HepG2 (cell line): ENCODE measurements around the gene CLDN9. TPM values are rescaled to one million over a fixed set of nuclear protein-coding genes. Genes with fewer than 3 reads are reported as not detected.

ENCODE experiments used
- AKAP8 ChIP-seq: sonication (generic); formaldehyde crosslinking; IDR thresholded peaks from 2 replicates; pipeline ENCODE4 v1.5.1; 2020; ENCODE audit warnings: mild to moderate bottlenecking, missing genetic modification reagents
- DMAP1 ChIP-seq: IDR thresholded peaks from 2 replicates; pipeline ENCODE4 v1.6.1; 2016
- DNMT3B ChIP-seq: conservative IDR thresholded peaks from 2 replicates; pipeline ENCODE4 v1.6.1; 2016; ENCODE audit warnings: missing biosample characterization, control low read depth
- GABPB1 ChIP-seq: IDR thresholded peaks from 2 replicates; pipeline ENCODE4 v1.6.1; 2016; ENCODE audit warnings: mild to moderate bottlenecking, missing genetic modification reagents, moderate library complexity, missing compliant biosample characterization
- HMGA1 ChIP-seq: sonication (generic); formaldehyde crosslinking; conservative IDR thresholded peaks from 2 replicates; pipeline ENCODE4 v1.4.0; 2020; ENCODE audit warnings: missing genetic modification reagents
- HNRNPK ChIP-seq: fragments of 200-400 bp; formaldehyde crosslinking; IDR thresholded peaks from 2 replicates; pipeline ENCODE4 v1.6.1; 2018; ENCODE audit warnings: low read length, low read depth, moderate library complexity, mild to moderate bottlenecking; ENCODE audit not compliant: poor library complexity, severe bottlenecking
- HNRNPUL1 ChIP-seq: fragments of 200-400 bp; formaldehyde crosslinking; IDR thresholded peaks from 2 replicates; pipeline ENCODE4 v1.6.1; 2017; ENCODE audit warnings: low read depth, mild to moderate bottlenecking, low read length, moderate library complexity
- PRPF4 ChIP-seq: fragments of 200-400 bp; formaldehyde crosslinking; IDR thresholded peaks from 2 replicates; pipeline ENCODE4 v1.6.1; 2016; ENCODE audit warnings: low read length, low read depth; ENCODE audit not compliant: poor library complexity, severe bottlenecking
- SMARCC2 ChIP-seq: fragments of 450-650 bp; IDR thresholded peaks from 2 replicates; pipeline ENCODE4 v1.6.1; 2017; ENCODE audit warnings: antibody characterized with exemption, mild to moderate bottlenecking
- SRSF1 ChIP-seq: fragments of 200-400 bp; formaldehyde crosslinking; optimal IDR thresholded peaks from 2 replicates; pipeline ENCODE3; 2017; ENCODE audit warnings: mild to moderate bottlenecking, low read depth, low read length, moderate library complexity
- ZNF782 ChIP-seq: sonication (generic); formaldehyde crosslinking; IDR thresholded peaks from 2 replicates; pipeline ENCODE4 v1.4.0; 2020; ENCODE audit warnings: missing genetic modification reagents, mild to moderate bottlenecking, borderline replicate concordance
- ZSCAN21 ChIP-seq: sonication (generic); formaldehyde crosslinking; IDR thresholded peaks from 2 replicates; pipeline ENCODE4 v1.8.0; 2022; ENCODE audit warnings: mild to moderate bottlenecking, missing genetic modification reagents, moderate library complexity, borderline replicate concordance
- polyA plus RNA-seq, 8 experiments: library from polyadenylated mRNA; depleted of rRNA in 3 of 8; stranded (reverse) in 7 of 8; unstranded in 1 of 8; fragments of >200 nt; fragmentation: Illumina TruSeq in 4 of 8; extraction: Trizol in 4 of 8; gene quantifications; 2 replicates each; pipeline versions ENCODE4 v1.2.1 to v1.2.3, GENCODE V29; 2011 to 2016; ENCODE audit warnings: low read depth in 4 of 8, missing spikeins in 1 of 8, mixed read lengths in 1 of 8; ENCODE audit not compliant: insufficient read depth in 1 of 8
- total RNA-seq, 5 experiments: library from RNA; depleted of rRNA; stranded (reverse); fragments of >200 nt; fragmentation: Illumina TruSeq; extraction: Trizol; gene quantifications; 2 replicates each; pipeline ENCODE4 v1.2.3, GENCODE V29; 2016; ENCODE audit warnings: low read depth in 1 of 5
- TF ChIP-seq, protein P1 (sequence below): sonication (generic); formaldehyde crosslinking; IDR thresholded peaks from 2 replicates; pipeline ENCODE4 v1.4.0; 2020; ENCODE audit warnings: missing genetic modification reagents, borderline replicate concordance
- TF ChIP-seq, protein P2 (sequence below): sonication (generic); formaldehyde crosslinking; IDR thresholded peaks from 2 replicates; pipeline ENCODE4 v1.5.0; 2020; ENCODE audit warnings: mild to moderate bottlenecking, missing genetic modification reagents
- TF ChIP-seq, protein P3 (sequence below): sonication (generic); formaldehyde crosslinking; IDR thresholded peaks from 2 replicates; pipeline ENCODE4 v1.4.0; 2020; ENCODE audit warnings: missing genetic modification reagents
- TF ChIP-seq, protein P4 (sequence below): sonication (generic); formaldehyde crosslinking; IDR thresholded peaks from 2 replicates; pipeline ENCODE4 v1.4.0; 2020; ENCODE audit warnings: mild to moderate bottlenecking, missing genetic modification reagents
- TF ChIP-seq, protein P5 (sequence below): sonication (generic); formaldehyde crosslinking; IDR thresholded peaks from 2 replicates; pipeline ENCODE4 v1.5.1; 2020; ENCODE audit warnings: mild to moderate bottlenecking, moderate library complexity, missing genetic modification reagents

Gene CLDN9
- total and polyA plus RNA-seq, 2 of the 13 experiments (the other 11 are each of a cell fraction or from before 2014, with no cell fraction given), result 0.15 to 0.26 TPM

DNA sequence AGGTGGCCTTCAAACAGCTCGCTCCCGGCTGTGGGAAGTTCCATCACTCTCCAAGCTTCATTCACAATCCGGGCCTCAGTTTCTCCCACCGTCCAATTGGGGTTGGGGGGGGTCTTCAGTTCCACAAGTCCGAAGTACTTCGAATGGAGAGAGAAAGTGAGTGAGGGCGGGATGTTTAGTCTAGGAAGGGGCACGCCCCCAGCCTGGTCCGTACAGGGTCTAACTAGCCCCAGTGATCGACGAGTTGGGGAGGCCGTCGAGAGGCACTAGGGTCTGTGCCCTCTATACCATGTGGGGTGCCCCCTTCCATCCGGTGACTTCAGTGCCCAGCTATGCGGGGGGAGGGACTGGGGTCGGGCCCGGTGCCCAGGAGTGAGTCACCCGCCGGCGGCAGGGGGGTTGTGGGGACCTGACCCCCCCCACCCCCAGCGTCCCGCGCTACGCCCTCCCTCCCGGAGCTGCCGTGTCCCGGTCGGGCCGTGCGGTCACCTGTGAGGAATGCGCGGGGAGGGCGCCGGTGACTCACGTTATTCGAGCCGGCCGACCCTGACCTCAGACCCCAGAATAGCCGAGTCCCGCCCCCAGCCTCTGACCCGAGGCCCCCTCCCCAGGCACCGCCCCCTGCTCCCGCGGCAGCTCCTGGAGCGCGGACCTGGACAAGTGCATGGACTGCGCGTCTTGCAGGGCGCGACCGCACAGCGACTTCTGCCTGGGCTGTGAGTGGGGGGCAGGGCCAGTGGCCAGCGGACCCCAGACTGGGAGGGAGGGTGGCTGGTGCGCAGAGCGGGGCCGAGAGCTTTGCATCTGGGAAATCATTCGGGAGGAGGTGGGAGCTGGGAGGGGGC, 8.1 kb downstream of the CLDN9 start (continued):
- TF ChIP-seq, protein P1, sequence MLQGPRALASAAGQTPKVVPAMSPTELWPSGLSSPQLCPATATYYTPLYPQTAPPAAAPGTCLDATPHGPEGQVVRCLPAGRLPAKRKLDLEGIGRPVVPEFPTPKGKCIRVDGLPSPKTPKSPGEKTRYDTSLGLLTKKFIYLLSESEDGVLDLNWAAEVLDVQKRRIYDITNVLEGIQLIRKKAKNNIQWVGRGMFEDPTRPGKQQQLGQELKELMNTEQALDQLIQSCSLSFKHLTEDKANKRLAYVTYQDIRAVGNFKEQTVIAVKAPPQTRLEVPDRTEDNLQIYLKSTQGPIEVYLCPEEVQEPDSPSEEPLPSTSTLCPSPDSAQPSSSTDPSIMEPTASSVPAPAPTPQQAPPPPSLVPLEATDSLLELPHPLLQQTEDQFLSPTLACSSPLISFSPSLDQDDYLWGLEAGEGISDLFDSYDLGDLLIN (CRISPR knock-in tag), result no peak
- TF ChIP-seq SRSF1, result peak; percentile 10
- TF ChIP-seq GABPB1 (CRISPR knock-in tag), result peak; percentile 90
- TF ChIP-seq, protein P2, sequence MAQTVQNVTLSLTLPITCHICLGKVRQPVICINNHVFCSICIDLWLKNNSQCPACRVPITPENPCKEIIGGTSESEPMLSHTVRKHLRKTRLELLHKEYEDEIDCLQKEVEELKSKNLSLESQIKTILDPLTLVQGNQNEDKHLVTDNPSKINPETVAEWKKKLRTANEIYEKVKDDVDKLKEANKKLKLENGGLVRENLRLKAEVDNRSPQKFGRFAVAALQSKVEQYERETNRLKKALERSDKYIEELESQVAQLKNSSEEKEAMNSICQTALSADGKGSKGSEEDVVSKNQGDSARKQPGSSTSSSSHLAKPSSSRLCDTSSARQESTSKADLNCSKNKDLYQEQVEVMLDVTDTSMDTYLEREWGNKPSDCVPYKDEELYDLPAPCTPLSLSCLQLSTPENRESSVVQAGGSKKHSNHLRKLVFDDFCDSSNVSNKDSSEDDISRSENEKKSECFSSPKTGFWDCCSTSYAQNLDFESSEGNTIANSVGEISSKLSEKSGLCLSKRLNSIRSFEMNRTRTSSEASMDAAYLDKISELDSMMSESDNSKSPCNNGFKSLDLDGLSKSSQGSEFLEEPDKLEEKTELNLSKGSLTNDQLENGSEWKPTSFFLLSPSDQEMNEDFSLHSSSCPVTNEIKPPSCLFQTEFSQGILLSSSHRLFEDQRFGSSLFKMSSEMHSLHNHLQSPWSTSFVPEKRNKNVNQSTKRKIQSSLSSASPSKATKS (CRISPR knock-in tag), result no peak; the same call in 1 of the 2 replicates
- no peak for TF ChIP-seq PRPF4
- TF ChIP-seq DNMT3B (CRISPR knock-in tag), result no peak
- TF ChIP-seq ZSCAN21 (CRISPR knock-in tag), result peak; percentile 65; the same call in 1 of the 2 replicates
- no peak; the same call in none of the 2 replicates for TF ChIP-seq ZNF782 (CRISPR knock-in tag)
- TF ChIP-seq, protein P3, sequence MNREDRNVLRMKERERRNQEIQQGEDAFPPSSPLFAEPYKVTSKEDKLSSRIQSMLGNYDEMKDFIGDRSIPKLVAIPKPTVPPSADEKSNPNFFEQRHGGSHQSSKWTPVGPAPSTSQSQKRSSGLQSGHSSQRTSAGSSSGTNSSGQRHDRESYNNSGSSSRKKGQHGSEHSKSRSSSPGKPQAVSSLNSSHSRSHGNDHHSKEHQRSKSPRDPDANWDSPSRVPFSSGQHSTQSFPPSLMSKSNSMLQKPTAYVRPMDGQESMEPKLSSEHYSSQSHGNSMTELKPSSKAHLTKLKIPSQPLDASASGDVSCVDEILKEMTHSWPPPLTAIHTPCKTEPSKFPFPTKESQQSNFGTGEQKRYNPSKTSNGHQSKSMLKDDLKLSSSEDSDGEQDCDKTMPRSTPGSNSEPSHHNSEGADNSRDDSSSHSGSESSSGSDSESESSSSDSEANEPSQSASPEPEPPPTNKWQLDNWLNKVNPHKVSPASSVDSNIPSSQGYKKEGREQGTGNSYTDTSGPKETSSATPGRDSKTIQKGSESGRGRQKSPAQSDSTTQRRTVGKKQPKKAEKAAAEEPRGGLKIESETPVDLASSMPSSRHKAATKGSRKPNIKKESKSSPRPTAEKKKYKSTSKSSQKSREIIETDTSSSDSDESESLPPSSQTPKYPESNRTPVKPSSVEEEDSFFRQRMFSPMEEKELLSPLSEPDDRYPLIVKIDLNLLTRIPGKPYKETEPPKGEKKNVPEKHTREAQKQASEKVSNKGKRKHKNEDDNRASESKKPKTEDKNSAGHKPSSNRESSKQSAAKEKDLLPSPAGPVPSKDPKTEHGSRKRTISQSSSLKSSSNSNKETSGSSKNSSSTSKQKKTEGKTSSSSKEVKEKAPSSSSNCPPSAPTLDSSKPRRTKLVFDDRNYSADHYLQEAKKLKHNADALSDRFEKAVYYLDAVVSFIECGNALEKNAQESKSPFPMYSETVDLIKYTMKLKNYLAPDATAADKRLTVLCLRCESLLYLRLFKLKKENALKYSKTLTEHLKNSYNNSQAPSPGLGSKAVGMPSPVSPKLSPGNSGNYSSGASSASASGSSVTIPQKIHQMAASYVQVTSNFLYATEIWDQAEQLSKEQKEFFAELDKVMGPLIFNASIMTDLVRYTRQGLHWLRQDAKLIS, result peak; percentile 46; the same call in 1 of the 2 replicates
- TF ChIP-seq, protein P4, sequence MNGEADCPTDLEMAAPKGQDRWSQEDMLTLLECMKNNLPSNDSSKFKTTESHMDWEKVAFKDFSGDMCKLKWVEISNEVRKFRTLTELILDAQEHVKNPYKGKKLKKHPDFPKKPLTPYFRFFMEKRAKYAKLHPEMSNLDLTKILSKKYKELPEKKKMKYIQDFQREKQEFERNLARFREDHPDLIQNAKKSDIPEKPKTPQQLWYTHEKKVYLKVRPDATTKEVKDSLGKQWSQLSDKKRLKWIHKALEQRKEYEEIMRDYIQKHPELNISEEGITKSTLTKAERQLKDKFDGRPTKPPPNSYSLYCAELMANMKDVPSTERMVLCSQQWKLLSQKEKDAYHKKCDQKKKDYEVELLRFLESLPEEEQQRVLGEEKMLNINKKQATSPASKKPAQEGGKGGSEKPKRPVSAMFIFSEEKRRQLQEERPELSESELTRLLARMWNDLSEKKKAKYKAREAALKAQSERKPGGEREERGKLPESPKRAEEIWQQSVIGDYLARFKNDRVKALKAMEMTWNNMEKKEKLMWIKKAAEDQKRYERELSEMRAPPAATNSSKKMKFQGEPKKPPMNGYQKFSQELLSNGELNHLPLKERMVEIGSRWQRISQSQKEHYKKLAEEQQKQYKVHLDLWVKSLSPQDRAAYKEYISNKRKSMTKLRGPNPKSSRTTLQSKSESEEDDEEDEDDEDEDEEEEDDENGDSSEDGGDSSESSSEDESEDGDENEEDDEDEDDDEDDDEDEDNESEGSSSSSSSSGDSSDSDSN (CRISPR knock-in tag), result peak; percentile 82
- TF ChIP-seq HNRNPK, result no peak
- TF ChIP-seq SMARCC2, result no peak
- no peak; the same call in 1 of the 2 replicates for TF ChIP-seq AKAP8 (CRISPR knock-in tag)
- TF ChIP-seq HMGA1, result no peak
- TF ChIP-seq, protein P5, sequence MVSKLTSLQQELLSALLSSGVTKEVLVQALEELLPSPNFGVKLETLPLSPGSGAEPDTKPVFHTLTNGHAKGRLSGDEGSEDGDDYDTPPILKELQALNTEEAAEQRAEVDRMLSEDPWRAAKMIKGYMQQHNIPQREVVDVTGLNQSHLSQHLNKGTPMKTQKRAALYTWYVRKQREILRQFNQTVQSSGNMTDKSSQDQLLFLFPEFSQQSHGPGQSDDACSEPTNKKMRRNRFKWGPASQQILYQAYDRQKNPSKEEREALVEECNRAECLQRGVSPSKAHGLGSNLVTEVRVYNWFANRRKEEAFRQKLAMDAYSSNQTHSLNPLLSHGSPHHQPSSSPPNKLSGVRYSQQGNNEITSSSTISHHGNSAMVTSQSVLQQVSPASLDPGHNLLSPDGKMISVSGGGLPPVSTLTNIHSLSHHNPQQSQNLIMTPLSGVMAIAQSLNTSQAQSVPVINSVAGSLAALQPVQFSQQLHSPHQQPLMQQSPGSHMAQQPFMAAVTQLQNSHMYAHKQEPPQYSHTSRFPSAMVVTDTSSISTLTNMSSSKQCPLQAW (CRISPR knock-in tag), result peak; percentile 48
- peak; percentile 64; the same call in 1 of the 2 replicates for TF ChIP-seq DMAP1
- TF ChIP-seq HNRNPUL1, result no peak
